ENCODE results near the gene AGO3.

The AGO3 gene

DNA sequence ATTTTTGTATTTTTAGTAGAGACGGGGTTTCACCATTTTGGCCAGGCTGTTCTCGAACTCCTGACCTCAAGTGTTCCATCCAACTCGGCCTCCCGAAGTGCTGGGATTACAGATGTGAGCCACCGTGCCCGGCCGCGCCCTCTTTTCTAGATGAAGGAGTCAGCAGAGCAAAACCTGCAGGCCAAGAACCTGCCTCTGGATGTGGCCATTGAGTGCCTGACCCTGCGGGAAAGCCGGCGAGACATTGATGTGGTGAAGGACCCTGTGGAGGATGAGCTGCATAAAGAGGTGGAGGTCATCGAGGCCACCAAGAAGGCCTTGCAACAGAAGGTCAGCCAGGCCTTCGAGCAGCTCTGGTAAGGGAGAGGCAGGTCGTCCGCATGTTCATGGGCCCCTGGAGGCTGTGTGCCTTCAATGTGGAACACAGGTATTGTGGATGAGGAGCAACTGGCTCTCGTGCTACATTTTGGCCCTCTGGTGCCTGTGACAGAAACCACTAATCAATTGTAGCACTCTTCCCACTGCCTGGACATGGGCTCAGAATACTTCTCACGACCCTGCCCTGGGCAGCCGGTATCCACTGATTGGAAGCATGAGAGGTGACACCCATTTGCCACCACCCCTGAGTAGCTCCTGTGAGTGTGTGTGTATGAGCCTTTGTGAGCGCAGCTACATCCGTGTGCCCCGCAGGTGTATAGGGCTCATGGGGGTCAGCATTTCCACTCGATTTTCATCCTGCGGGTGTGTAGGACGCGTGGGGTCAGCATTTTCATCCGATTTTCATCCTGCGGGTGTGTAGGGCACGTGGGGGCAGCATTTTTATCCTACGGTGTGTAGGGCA lies 155.0 kb downstream of the AGO3 start:
- Histone ChIP-seq H3K9me3 (ENCODE audit: insufficient read depth, low read depth, low read length) (no peaks in the 10 kb centered on the region), H4K91ac (ENCODE audit: low read depth, low read length) (no peak overlapping the region), H4K12ac (ENCODE audit: low read depth, low read length) (no peak overlapping the region), H2BK5ac (ENCODE audit: low read depth, low read length, poor library complexity) (no peak overlapping the region), H3K79me2 (ENCODE audit: control insufficient read depth, insufficient read depth, low read length, poor library complexity) (peaks cover 8% of the 10 kb centered on the region), H3K36me3 (ENCODE audit: control insufficient read depth in 1 of 2, insufficient read depth in 2 of 2, low read length in 2 of 2) (peaks cover 0 to under 1% of the 10 kb centered on the region in 2 experiments), H3K9ac (ENCODE audit: low read length) (no peak overlapping the region), H4K8ac (ENCODE audit: low read depth, low read length) (no peak overlapping the region), H3K4me3 (ENCODE audit: low read depth, low read length) (no peak overlapping the region), H2AK5ac (ENCODE audit: low read length) (no peak overlapping the region), H3K14ac (ENCODE audit: low read length) (no peak overlapping the region), H2BK12ac (ENCODE audit: low read length) (no peak overlapping the region), H2AFZ (ENCODE audit: insufficient read depth, low read length, poor library complexity) (no peak overlapping the region), H3K27me3 (ENCODE audit: insufficient read depth, low read length) (no peaks in the 10 kb centered on the region), H3K18ac (ENCODE audit: low read length) (no peak overlapping the region), H3K4me2 (ENCODE audit: low read length) (no peak overlapping the region), H3K4me1 (ENCODE audit: control insufficient read depth in 1 of 2, insufficient read depth in 2 of 2, low read length in 2 of 2) (peaks cover 4 to 13% of the 10 kb centered on the region in 2 experiments), H3K79me1 (ENCODE audit: low read length) (peaks cover 7% of the 10 kb centered on the region), H3K23ac (ENCODE audit: low read length) (no peak overlapping the region), H3K27ac (ENCODE audit: low read depth, low read length) (no peak overlapping the region), H2BK120ac (ENCODE audit: insufficient read depth, low read length, poor library complexity) (no peak overlapping the region), H3K4ac (ENCODE audit: low read depth, low read length) (no peak overlapping the region)
- no CpG with 5 or more reads among the region's 29 CpGs for WGBS (ENCODE audit: extremely low coverage, insufficient coverage, insufficient read length)
- no peak for DNase-seq

- Histone ChIP-seq H3K4ac (ENCODE audit: low read depth, low read length) (no peak overlapping the region), H2BK120ac (ENCODE audit: insufficient read depth, low read length, poor library complexity) (no peak overlapping the region), H4K12ac (ENCODE audit: low read depth, low read length) (no peak overlapping the region), H3K4me2 (ENCODE audit: low read length) (no peak overlapping the region), H3K4me3 (ENCODE audit: low read depth, low read length) (no peak overlapping the region), H3K4me1 (ENCODE audit: control insufficient read depth in 1 of 2, insufficient read depth in 2 of 2, low read length in 2 of 2) (peaks cover 4 to 13% of the 10 kb centered on the region in 2 experiments), H2AFZ (ENCODE audit: insufficient read depth, low read length, poor library complexity) (no peak overlapping the region), H3K79me2 (ENCODE audit: control insufficient read depth, insufficient read depth, low read length, poor library complexity) (peaks cover 8% of the 10 kb centered on the region), H2AK5ac (ENCODE audit: low read length) (no peak overlapping the region), H2BK12ac (ENCODE audit: low read length) (no peak overlapping the region), H3K18ac (ENCODE audit: low read length) (no peak overlapping the region), H3K9ac (ENCODE audit: low read length) (no peak overlapping the region), H2BK5ac (ENCODE audit: low read depth, low read length, poor library complexity) (no peak overlapping the region), H4K8ac (ENCODE audit: low read depth, low read length) (no peak overlapping the region), H3K14ac (ENCODE audit: low read length) (no peak overlapping the region), H3K23ac (ENCODE audit: low read length) (no peak overlapping the region), H3K36me3 (ENCODE audit: control insufficient read depth in 1 of 2, insufficient read depth in 2 of 2, low read length in 2 of 2) (peaks cover 6 to 8% of the 10 kb centered on the region in 2 experiments), H3K79me1 (ENCODE audit: low read length) (peaks cover 7% of the 10 kb centered on the region), H4K91ac (ENCODE audit: low read depth, low read length) (no peak overlapping the region), H3K27ac (ENCODE audit: low read depth, low read length) (no peak overlapping the region), H3K9me3 (ENCODE audit: insufficient read depth, low read depth, low read length) (no peaks in the 10 kb centered on the region), H3K27me3 (ENCODE audit: insufficient read depth, low read length) (no peaks in the 10 kb centered on the region)
- no peak for DNase-seq
- no CpG with 5 or more reads among the region's 12 CpGs for WGBS (ENCODE audit: extremely low coverage, insufficient coverage, insufficient read length)
Observed at GRCh38 chr1:36086529-36087232, 155.8 kb downstream of the AGO3 start.

GRCh38 chr1:36087233-36088123 lies 156.6 kb downstream of the AGO3 start:
- no peak overlapping the region for H3K4me2 ChIP-seq (ENCODE audit: low read length)
- H3K36me3 ChIP-seq (ENCODE audit: control insufficient read depth in 1 of 2, insufficient read depth in 2 of 2, low read length in 2 of 2) = peaks cover 14 to 16% of the 10 kb centered on the region in 2 experiments
- H2BK120ac ChIP-seq (ENCODE audit: insufficient read depth, low read length, poor library complexity) = no peak overlapping the region
- H2BK5ac ChIP-seq (ENCODE audit: low read depth, low read length, poor library complexity) = no peak overlapping the region
- no peak for DNase-seq
- no peak overlapping the region for H3K18ac ChIP-seq (ENCODE audit: low read length)
- no peak overlapping the region for H3K4me3 ChIP-seq (ENCODE audit: low read depth, low read length)
- H2AFZ ChIP-seq (ENCODE audit: insufficient read depth, low read length, poor library complexity) = peak overlapping the region; percentile 87
- no peak overlapping the region for H3K27ac ChIP-seq (ENCODE audit: low read depth, low read length)
- no peak overlapping the region for H3K14ac ChIP-seq (ENCODE audit: low read length)
- peak overlapping the region; percentile 99 for H4K8ac ChIP-seq (ENCODE audit: low read depth, low read length)
- no CpG with 5 or more reads among the region's 31 CpGs for WGBS (ENCODE audit: extremely low coverage, insufficient coverage, insufficient read length)
- H3K23ac ChIP-seq (ENCODE audit: low read length) = no peak overlapping the region
- H4K91ac ChIP-seq (ENCODE audit: low read depth, low read length) = peak overlapping the region; percentile 85
- no peak overlapping the region for H3K9ac ChIP-seq (ENCODE audit: low read length)
- peak overlapping the region; percentile 45 for H2AK5ac ChIP-seq (ENCODE audit: low read length)
- H2BK12ac ChIP-seq (ENCODE audit: low read length) = no peak overlapping the region
- peaks cover 4 to 13% of the 10 kb centered on the region in 2 experiments for H3K4me1 ChIP-seq (ENCODE audit: control insufficient read depth in 1 of 2, insufficient read depth in 2 of 2, low read length in 2 of 2)
- peak overlapping the region; percentile 87 for H4K12ac ChIP-seq (ENCODE audit: low read depth, low read length)
- H3K79me2 ChIP-seq (ENCODE audit: control insufficient read depth, insufficient read depth, low read length, poor library complexity) = peaks cover 8% of the 10 kb centered on the region
- H3K9me3 ChIP-seq (ENCODE audit: insufficient read depth, low read depth, low read length) = no peaks in the 10 kb centered on the region
- H3K27me3 ChIP-seq (ENCODE audit: insufficient read depth, low read length) = no peaks in the 10 kb centered on the region
- H3K4ac ChIP-seq (ENCODE audit: low read depth, low read length) = no peak overlapping the region
- peaks cover 7% of the 10 kb centered on the region for H3K79me1 ChIP-seq (ENCODE audit: low read length)

DNA sequence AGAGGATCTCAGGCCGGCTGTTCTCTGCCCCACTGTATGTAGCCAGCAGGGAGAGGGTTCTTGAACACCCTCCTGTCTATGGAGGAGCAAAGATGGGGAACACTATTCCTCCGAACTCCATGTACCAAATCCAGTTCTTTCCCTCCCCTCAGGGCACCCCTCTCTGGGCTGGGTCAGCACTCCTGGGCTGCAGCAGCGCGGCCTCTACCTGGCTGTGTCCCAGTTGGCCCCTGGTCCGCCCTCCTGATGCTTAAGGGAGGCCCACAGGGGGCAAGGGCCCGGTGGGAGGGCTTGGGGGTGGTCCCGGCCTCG lies 157.3 kb downstream of the AGO3 start:
- Histone ChIP-seq H2BK120ac (ENCODE audit: insufficient read depth, low read length, poor library complexity) (peak overlapping the region; percentile 39), H2AK5ac (ENCODE audit: low read length) (no peak overlapping the region), H4K12ac (ENCODE audit: low read depth, low read length) (peak overlapping the region; percentile 87), H3K14ac (ENCODE audit: low read length) (peak overlapping the region; percentile 81), H3K4me3 (ENCODE audit: low read depth, low read length) (no peak overlapping the region), H3K4me1 (ENCODE audit: control insufficient read depth in 1 of 2, insufficient read depth in 2 of 2, low read length in 2 of 2) (peaks cover 4 to 13% of the 10 kb centered on the region in 2 experiments), H2BK12ac (ENCODE audit: low read length) (no peak overlapping the region), H3K36me3 (ENCODE audit: control insufficient read depth in 1 of 2, insufficient read depth in 2 of 2, low read length in 2 of 2) (peaks cover 22 to 23% of the 10 kb centered on the region in 2 experiments), H3K4ac (ENCODE audit: low read depth, low read length) (peak overlapping the region; percentile 42), H4K91ac (ENCODE audit: low read depth, low read length) (peak overlapping the region; percentile 85), H3K18ac (ENCODE audit: low read length) (no peak overlapping the region), H2BK5ac (ENCODE audit: low read depth, low read length, poor library complexity) (no peak overlapping the region), H3K27ac (ENCODE audit: low read depth, low read length) (no peak overlapping the region), H4K8ac (ENCODE audit: low read depth, low read length) (peak overlapping the region; percentile 99), H3K27me3 (ENCODE audit: insufficient read depth, low read length) (no peaks in the 10 kb centered on the region), H3K9me3 (ENCODE audit: insufficient read depth, low read depth, low read length) (no peaks in the 10 kb centered on the region), H3K23ac (ENCODE audit: low read length) (no peak overlapping the region), H3K4me2 (ENCODE audit: low read length) (peak overlapping the region; percentile 63), H3K79me2 (ENCODE audit: control insufficient read depth, insufficient read depth, low read length, poor library complexity) (peaks cover 8% of the 10 kb centered on the region), H3K9ac (ENCODE audit: low read length) (no peak overlapping the region), H3K79me1 (ENCODE audit: low read length) (peaks cover 7% of the 10 kb centered on the region), H2AFZ (ENCODE audit: insufficient read depth, low read length, poor library complexity) (peak overlapping the region; percentile 87)
- no CpG with 5 or more reads among the region's 8 CpGs for WGBS (ENCODE audit: extremely low coverage, insufficient coverage, insufficient read length)
- DNase-seq = no peak
